ENCODE data around the gene BCAS1.

DNA sequence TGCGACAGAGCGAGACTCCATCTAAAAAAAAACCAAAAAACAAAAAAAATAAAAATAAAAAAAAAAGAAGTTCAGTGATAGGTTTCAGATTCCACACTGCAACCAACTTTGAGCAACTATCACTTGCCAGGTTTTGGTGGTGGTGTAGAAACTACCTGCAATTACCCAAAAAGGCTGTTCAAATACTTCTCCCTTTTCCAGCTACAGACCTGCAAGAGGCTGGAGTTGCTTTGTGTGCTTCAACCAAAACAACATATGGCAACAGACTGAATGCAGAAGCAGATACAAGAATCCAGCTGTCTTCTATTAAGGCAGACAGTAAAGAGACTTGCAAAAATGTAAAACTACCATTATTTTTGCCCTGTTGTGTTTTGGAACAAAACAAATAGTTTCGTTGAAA, 9.3 kb upstream of the BCAS1 start:
- TF ChIP-seq CTCF (IDR thresholded peaks at IDR 0.05) (no peak), POLR2A (IDR thresholded peaks at IDR 0.05) (no peak)
